Measurements from ENCODE around the gene PIGL.
"Not testable (repeated sequence)": the region's sequence is repeated elsewhere in the genome, so short reads cannot be mapped to it uniquely, and the experiment has no call there.

The PIGL gene

GRCh38 chr17:16294560-16294959 lies 77.5 kb downstream of the PIGL start:
- no peak overlapping the region for H3K27ac ChIP-seq (ENCODE audit: low read length)
- no peaks in the 10 kb centered on the region for H3K9me2 ChIP-seq (replicated peaks; ENCODE audit: insufficient read depth, low read length)
- no peak overlapping the region for H3K4me3 ChIP-seq (ENCODE audit: low read length)
- H2AFZ ChIP-seq (ENCODE audit: low read length), result no peak overlapping the region
- no peaks in the 10 kb centered on the region for H4K20me1 ChIP-seq (ENCODE audit: insufficient read depth, low read length)
- H3K27me3 ChIP-seq (replicated peaks; ENCODE audit: insufficient read depth, low read length), result no peaks in the 10 kb centered on the region
- no peak for DNase-seq
- no peaks in the 10 kb centered on the region for H3K4me1 ChIP-seq (ENCODE audit: low read length)
- TF ChIP-seq CTCF (IDR thresholded peaks at IDR 0.05; ENCODE audit: low read length) (no peak), EZH2phosphoT487 (IDR thresholded peaks at IDR 0.05; ENCODE audit: low read length) (no peak)
- no peaks in the 10 kb centered on the region for H3K79me2 ChIP-seq (ENCODE audit: low read length)
- no peaks in the 10 kb centered on the region for H3K36me3 ChIP-seq (replicated peaks; ENCODE audit: insufficient read depth, low read length)
- no peak overlapping the region for H3K9ac ChIP-seq (ENCODE audit: low read length)
- no peak overlapping the region for H3K4me2 ChIP-seq (ENCODE audit: low read depth, low read length)
- H3F3A ChIP-seq (ENCODE audit: insufficient read depth, low read length), result no peaks in the 10 kb centered on the region
- no peaks in the 10 kb centered on the region for H3K9me3 ChIP-seq (replicated peaks; ENCODE audit: insufficient read depth, low read length)

DNA sequence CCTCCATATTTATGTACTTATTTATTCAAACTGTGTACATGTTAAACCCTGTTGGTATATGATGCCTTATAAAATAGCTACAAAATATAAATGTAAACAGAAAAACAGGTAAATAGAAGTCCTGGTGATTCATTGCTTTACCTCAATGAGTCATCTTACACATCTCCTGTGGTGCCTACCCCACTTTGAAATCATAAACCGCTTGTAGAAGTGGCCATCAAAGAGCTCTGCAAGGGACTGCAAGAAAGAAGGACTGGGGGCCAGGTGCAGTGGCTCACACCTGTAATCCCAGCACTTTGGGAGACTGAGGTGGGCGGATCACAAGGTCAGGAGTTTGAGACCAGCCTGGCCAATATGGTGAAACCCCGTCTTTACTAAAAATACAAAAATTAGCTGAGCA lies 79.1 kb downstream of the PIGL start:
- H3K4me3 ChIP-seq (ENCODE audit: low read length); H3K27me3 ChIP-seq (replicated peaks; ENCODE audit: insufficient read depth, low read length); H3K79me2 ChIP-seq (ENCODE audit: low read length); H4K20me1 ChIP-seq (ENCODE audit: insufficient read depth, low read length); H3K36me3 ChIP-seq (replicated peaks; ENCODE audit: insufficient read depth, low read length); H3F3A ChIP-seq (ENCODE audit: insufficient read depth, low read length); DNase-seq; H3K4me1 ChIP-seq (ENCODE audit: low read length); H3K9ac ChIP-seq (ENCODE audit: low read length); H2AFZ ChIP-seq (ENCODE audit: low read length); H3K27ac ChIP-seq (ENCODE audit: low read length); H3K9me3 ChIP-seq (replicated peaks; ENCODE audit: insufficient read depth, low read length); H3K9me2 ChIP-seq (replicated peaks; ENCODE audit: insufficient read depth, low read length); H3K4me2 ChIP-seq (ENCODE audit: low read depth, low read length): not testable (repeated sequence)

- no peak overlapping the region for H2AFZ ChIP-seq (ENCODE audit: low read length)
- no peaks in the 10 kb centered on the region for H3K9me3 ChIP-seq (replicated peaks; ENCODE audit: insufficient read depth, low read length)
- no peaks in the 10 kb centered on the region for H3K9me2 ChIP-seq (replicated peaks; ENCODE audit: insufficient read depth, low read length)
- no peaks in the 10 kb centered on the region for H3F3A ChIP-seq (ENCODE audit: insufficient read depth, low read length)
- H3K4me3 ChIP-seq (ENCODE audit: low read length), result no peak overlapping the region
- H4K20me1 ChIP-seq (ENCODE audit: insufficient read depth, low read length), result no peaks in the 10 kb centered on the region
- H3K27me3 ChIP-seq (replicated peaks; ENCODE audit: insufficient read depth, low read length), result no peaks in the 10 kb centered on the region
- H3K9ac ChIP-seq (ENCODE audit: low read length), result no peak overlapping the region
- no peak for DNase-seq
- H3K27ac ChIP-seq (ENCODE audit: low read length), result no peak overlapping the region
- H3K4me1 ChIP-seq (ENCODE audit: low read length), result no peaks in the 10 kb centered on the region
- H3K36me3 ChIP-seq (replicated peaks; ENCODE audit: insufficient read depth, low read length), result no peaks in the 10 kb centered on the region
- no peak overlapping the region for H3K4me2 ChIP-seq (ENCODE audit: low read depth, low read length)
- no peak for TF ChIP-seq EZH2phosphoT487 (IDR thresholded peaks at IDR 0.05; ENCODE audit: low read length)
- no peak for TF ChIP-seq CTCF (IDR thresholded peaks at IDR 0.05; ENCODE audit: low read length)
- TF ChIP-seq EZH2 (optimal IDR thresholded peaks at IDR 0.05; ENCODE audit: low read depth, low read length), result no peak
- H3K79me2 ChIP-seq (ENCODE audit: low read length), result no peaks in the 10 kb centered on the region
Measured at GRCh38 chr17:16297367-16298139, 80.5 kb downstream of the PIGL start.

DNA sequence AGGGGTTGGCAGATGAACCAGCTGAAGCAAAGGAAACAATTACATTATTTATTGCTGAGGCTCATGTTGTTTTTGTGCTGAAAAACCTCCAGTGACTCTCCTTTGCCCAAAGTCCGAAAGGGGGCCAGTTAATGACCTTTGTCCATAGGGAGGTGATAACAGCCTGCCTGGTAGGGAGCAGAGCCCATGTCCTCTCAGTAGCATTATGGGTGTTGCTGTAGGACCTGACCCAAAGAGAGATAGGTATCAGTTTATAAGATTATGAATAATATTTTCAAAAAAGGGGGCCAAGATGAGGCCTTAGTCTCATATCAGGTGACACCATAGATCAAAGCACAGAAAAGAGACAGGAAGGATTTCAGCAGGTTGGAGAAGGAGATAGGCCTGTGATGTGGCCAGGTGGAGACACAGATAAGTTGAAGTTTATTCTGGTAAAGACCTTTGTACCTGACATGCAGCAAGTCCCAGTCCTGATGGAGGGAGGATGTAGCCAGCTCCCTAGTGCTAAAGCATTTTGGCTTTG lies 81.2 kb downstream of the PIGL start:
- no peak for DNase-seq
- TF ChIP-seq EZH2 (optimal IDR thresholded peaks at IDR 0.05; ENCODE audit: low read depth, low read length), result no peak
- no peak for TF ChIP-seq EZH2phosphoT487 (IDR thresholded peaks at IDR 0.05; ENCODE audit: low read length)
- TF ChIP-seq CTCF (IDR thresholded peaks at IDR 0.05; ENCODE audit: low read length), result no peak
- no peaks in the 10 kb centered on the region for H3K9me3 ChIP-seq (replicated peaks; ENCODE audit: insufficient read depth, low read length)
- no peak overlapping the region for H3K4me3 ChIP-seq (ENCODE audit: low read length)
- no peak overlapping the region for H3K4me2 ChIP-seq (ENCODE audit: low read depth, low read length)
- H3K4me1 ChIP-seq (ENCODE audit: low read length), result no peaks in the 10 kb centered on the region
- H3K79me2 ChIP-seq (ENCODE audit: low read length), result no peaks in the 10 kb centered on the region
- no peaks in the 10 kb centered on the region for H3F3A ChIP-seq (ENCODE audit: insufficient read depth, low read length)
- no peak overlapping the region for H2AFZ ChIP-seq (ENCODE audit: low read length)
- no peaks in the 10 kb centered on the region for H3K27me3 ChIP-seq (replicated peaks; ENCODE audit: insufficient read depth, low read length)
- no peaks in the 10 kb centered on the region for H3K36me3 ChIP-seq (replicated peaks; ENCODE audit: insufficient read depth, low read length)
- no peaks in the 10 kb centered on the region for H3K9me2 ChIP-seq (replicated peaks; ENCODE audit: insufficient read depth, low read length)
- H3K9ac ChIP-seq (ENCODE audit: low read length), result no peak overlapping the region
- H3K27ac ChIP-seq (ENCODE audit: low read length), result no peak overlapping the region
- no peaks in the 10 kb centered on the region for H4K20me1 ChIP-seq (ENCODE audit: insufficient read depth, low read length)

Data from MM.1S (cell line).